Cardiac muscle cell (in vitro differentiated cells and primary cell): ENCODE measurements around the gene STRIP2. TPM values are rescaled to one million over a fixed set of nuclear protein-coding genes. Genes with fewer than 3 reads are reported as not detected.

Experiments
- DNase-seq, 2 donors: peaks; one replicate each; pipeline versions ENCODE4 v3.0.0 to v3.0.0-alpha.2; 2010 to 2017; ENCODE audit warnings: low read depth in 1 of 2, low spot score in 1 of 2
- H3K27ac ChIP-seq: fragments of 200-600 bp; sonication (generic); 2 replicates; pipeline ENCODE4 v1.5.1; 2016
- H3K27me3 ChIP-seq: fragments of 200-600 bp; sonication (generic); 2 replicates; pipeline ENCODE4 v1.6.0; 2016; ENCODE audit warnings: control low read depth
- H3K36me3 ChIP-seq: fragments of 200-600 bp; sonication (generic); 2 replicates; pipeline ENCODE4 v1.5.1; 2016; ENCODE audit warnings: control low read depth
- H3K4me1 ChIP-seq: fragments of 200-600 bp; sonication (generic); 2 replicates; pipeline ENCODE4 v1.8.1; 2017; ENCODE audit warnings: low read depth, mild to moderate bottlenecking, mixed run types
- H3K4me3 ChIP-seq: fragments of 200-600 bp; sonication (generic); 2 replicates; pipeline ENCODE4 v1.5.1; 2016; ENCODE audit warnings: mild to moderate bottlenecking
- H3K9me3 ChIP-seq: fragments of 200-600 bp; sonication (generic); 2 replicates; pipeline ENCODE4 v1.5.1; 2017; ENCODE audit warnings: low read depth, mild to moderate bottlenecking, control low read depth
- polyA plus RNA-seq: library from polyadenylated mRNA; unstranded; fragments of >200 nt; fragmentation: Nextera tagmentation; extraction: Ambion mirVana; gene quantifications from 2 replicates; pipeline ENCODE4 v1.2.1, GENCODE V29; 2016
- total RNA-seq: library from RNA; depleted of rRNA; stranded (reverse); fragments of >200 nt; gene quantifications from 2 replicates; pipeline ENCODE4 v1.2.3, GENCODE V29; 2016
- TF ChIP-seq, protein P1 (sequence below): IDR thresholded peaks from 2 replicates; pipeline ENCODE4 v1.5.1; 2012; ENCODE audit warnings: low read depth, mild to moderate bottlenecking, low read length

STRIP2 gene
- total and polyA plus RNA-seq, 2 experiments from 2014 or later, result 22.0 to 23.5 TPM

- no peak for DNase-seq
- no peak overlapping the region for H3K27ac ChIP-seq
- no peaks in the 10 kb centered on the region for H3K36me3 ChIP-seq
- no peaks in the 10 kb centered on the region for H3K4me1 ChIP-seq
- H3K9me3 ChIP-seq, result no peaks in the 10 kb centered on the region
- no peaks in the 10 kb centered on the region for H3K27me3 ChIP-seq
- TF ChIP-seq, protein P1, sequence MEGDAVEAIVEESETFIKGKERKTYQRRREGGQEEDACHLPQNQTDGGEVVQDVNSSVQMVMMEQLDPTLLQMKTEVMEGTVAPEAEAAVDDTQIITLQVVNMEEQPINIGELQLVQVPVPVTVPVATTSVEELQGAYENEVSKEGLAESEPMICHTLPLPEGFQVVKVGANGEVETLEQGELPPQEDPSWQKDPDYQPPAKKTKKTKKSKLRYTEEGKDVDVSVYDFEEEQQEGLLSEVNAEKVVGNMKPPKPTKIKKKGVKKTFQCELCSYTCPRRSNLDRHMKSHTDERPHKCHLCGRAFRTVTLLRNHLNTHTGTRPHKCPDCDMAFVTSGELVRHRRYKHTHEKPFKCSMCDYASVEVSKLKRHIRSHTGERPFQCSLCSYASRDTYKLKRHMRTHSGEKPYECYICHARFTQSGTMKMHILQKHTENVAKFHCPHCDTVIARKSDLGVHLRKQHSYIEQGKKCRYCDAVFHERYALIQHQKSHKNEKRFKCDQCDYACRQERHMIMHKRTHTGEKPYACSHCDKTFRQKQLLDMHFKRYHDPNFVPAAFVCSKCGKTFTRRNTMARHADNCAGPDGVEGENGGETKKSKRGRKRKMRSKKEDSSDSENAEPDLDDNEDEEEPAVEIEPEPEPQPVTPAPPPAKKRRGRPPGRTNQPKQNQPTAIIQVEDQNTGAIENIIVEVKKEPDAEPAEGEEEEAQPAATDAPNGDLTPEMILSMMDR, result no peak
- H3K4me3 ChIP-seq, result no peak overlapping the region
Measured at GRCh38 chr7:129436335-129436923, 2.2 kb downstream of the STRIP2 start.

- Histone ChIP-seq H3K27me3 (no peaks in the 10 kb centered on the region), H3K9me3 (no peaks in the 10 kb centered on the region), H3K4me1 (peaks cover 2% of the 10 kb centered on the region), H3K4me3 (no peak overlapping the region), H3K27ac (no peak overlapping the region), H3K36me3 (no peaks in the 10 kb centered on the region)
- no peak for DNase-seq
- TF ChIP-seq, protein P1, result no peak
Measured at GRCh38 chr7:129437190-129437589, 3.0 kb downstream of the STRIP2 start.

DNA sequence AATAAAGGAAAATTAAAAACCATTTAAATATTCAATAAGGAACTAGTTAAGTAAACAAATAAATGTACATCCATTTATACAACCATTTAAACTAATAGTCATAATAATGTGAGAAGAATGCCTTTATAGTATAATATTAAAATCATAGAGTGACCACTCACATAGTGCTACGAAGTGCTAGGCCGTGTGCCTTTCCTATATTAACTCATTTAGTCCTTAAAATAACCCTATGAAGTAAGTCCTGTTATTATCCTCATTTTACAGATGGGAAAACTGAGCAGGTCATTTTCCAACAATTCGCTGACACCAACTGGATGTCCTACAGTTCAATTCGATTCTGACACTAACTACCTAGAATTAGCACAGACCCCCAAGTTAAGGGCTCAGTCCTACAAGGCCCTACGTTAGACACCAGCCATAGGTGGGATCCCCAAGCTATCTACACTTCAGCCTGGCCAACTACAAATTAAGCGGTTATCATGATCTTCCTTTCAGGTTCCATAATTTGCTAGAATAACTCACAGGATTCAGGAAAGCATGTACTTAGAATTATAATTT, 4.1 kb downstream of the STRIP2 start:
- no peaks in the 10 kb centered on the region for H3K9me3 ChIP-seq
- DNase-seq, result no peak
- H3K4me3 ChIP-seq, result no peak overlapping the region
- TF ChIP-seq, protein P1, result no peak
- peaks cover 13% of the 10 kb centered on the region for H3K4me1 ChIP-seq
- no peaks in the 10 kb centered on the region for H3K27me3 ChIP-seq
- H3K36me3 ChIP-seq, result no peaks in the 10 kb centered on the region
- no peak overlapping the region for H3K27ac ChIP-seq

DNA sequence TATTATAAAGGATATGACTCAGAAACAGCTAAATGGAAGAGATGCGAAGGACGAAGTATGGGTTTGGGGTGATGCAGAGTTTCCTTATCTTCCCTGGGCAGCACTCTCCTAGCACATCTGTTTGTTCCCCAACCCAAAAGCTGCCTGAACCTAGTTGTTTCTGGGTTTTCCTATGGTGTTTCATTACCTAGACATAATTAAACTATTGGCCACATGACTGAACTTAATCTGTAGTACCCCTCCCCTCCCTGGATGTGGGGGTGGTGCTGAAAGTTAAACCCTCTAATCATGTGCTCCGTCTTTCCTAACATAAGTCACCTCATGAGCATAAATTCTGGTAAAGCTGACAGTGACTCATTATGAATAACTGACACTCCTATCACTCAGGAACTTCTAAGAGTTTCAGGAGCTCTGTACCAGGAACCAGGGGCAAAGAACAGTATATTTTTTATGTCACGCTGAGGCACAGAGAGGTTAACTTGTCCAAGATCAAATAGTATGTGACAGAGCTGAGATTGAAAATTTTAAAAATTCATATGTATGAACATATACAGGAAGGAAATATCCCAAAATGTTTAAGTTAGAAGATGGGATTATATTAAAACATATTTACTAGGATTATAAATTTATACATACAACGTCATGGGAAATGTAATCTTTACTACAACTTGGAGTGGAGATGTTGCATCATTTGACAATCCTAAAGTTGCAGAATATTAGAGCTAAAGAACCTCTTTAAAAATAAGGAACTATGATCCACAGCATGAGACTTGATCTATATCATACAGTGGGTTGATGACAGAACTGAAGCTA, 4.8 kb downstream of the STRIP2 start:
- Histone ChIP-seq H3K9me3 (no peaks in the 10 kb centered on the region), H3K36me3 (no peaks in the 10 kb centered on the region), H3K4me3 (no peak overlapping the region), H3K27ac (no peak overlapping the region), H3K27me3 (no peaks in the 10 kb centered on the region), H3K4me1 (peaks cover 20% of the 10 kb centered on the region)
- TF ChIP-seq, protein P1, result no peak
- DNase-seq, result peak in 1 of 2 donors; percentile 54

- peaks cover 4% of the 10 kb centered on the region for H3K36me3 ChIP-seq
- TF ChIP-seq, protein P1, result no peak
- H3K27ac ChIP-seq, result no peak overlapping the region
- no peak for DNase-seq
- peaks cover 21% of the 10 kb centered on the region for H3K4me1 ChIP-seq
- no peaks in the 10 kb centered on the region for H3K9me3 ChIP-seq
- H3K27me3 ChIP-seq, result no peaks in the 10 kb centered on the region
- no peak overlapping the region for H3K4me3 ChIP-seq
Measured at GRCh38 chr7:129439963-129440625, 5.9 kb downstream of the STRIP2 start.
